ENCODE measurements around the gene SPATS2.
"Not testable (repeated sequence)": the region's sequence is repeated elsewhere in the genome, so short reads cannot be mapped to it uniquely, and the experiment has no call there.

The SPATS2 gene

GRCh38 chr12:49403971-49404450 is 36.7 kb downstream of the SPATS2 start:
- in situ Hi-C loops (cut with MboI; ENCODE audit: low sequenced_read_pairs) = no loop called here

GRCh38 chr12:49404956-49405355 is 37.7 kb downstream of the SPATS2 start:
- in situ Hi-C loops (cut with MboI; ENCODE audit: low sequenced_read_pairs) = no loop called here

DNA sequence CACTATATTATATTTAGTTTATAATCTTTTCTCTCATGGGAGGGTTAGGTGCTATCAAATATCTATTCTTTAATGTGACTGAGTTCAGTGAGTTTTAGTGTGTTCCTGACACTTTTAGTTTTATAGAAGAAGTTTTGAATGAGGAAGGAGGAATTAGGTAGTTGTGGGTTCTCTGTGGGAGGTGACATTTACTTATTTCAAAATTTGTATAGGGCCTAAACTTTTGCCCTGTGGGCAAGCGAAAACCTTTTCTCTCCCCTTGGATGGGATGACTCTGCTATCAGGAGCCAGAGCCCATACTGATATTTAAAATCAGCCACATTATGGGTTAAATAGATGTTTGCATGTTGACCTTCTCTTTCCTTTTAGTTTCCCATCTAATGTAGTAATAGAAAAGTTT is 43.6 kb downstream of the SPATS2 start:
- in situ Hi-C loops (cut with MboI; ENCODE audit: low sequenced_read_pairs) = no loop called here

DNA sequence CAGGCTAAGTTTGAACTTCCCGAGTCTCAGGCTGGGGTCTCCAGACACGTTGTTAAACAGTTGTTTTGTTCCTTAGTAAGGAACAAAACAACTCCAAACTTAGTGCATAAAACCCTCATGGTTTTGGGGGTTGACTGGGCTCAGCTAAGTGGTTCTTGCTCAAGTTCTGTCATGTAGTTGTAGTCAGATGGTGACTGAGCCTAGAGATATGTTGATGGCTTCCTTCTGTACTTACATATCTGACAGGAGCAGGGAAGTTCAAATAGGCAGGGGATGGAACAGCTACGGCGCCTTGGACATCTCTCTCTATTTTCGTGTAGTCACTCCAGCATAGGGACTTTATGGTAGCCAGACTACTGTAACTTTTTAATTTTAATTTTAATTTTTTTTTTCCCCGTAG is 45.7 kb downstream of the SPATS2 start:
- in situ Hi-C loops (cut with MboI; ENCODE audit: low sequenced_read_pairs) = no loop called here

DNA sequence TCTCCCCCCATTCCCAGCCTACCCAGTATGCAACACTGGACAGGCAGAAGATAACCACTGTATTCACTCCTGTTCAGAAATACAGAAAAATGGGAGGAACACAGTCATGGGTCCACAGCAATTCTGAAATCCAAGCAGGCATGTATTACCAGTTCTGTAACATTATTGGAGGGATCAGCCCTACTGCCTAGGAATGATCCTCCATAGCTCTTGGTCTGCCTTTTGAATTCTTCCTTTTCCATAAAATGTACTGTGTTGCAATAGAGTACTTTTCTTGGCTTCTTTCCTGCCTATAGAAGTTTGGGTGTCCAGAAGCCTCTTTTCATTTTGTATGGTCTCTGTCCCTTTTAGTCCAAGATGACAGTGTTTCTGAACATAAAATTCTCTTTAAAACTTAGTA is 46.5 kb downstream of the SPATS2 start:
- in situ Hi-C loops (cut with MboI; ENCODE audit: low sequenced_read_pairs) = no loop called here

GRCh38 chr12:49414364-49414763 is 47.1 kb downstream of the SPATS2 start:
- in situ Hi-C loops (cut with MboI; ENCODE audit: low sequenced_read_pairs) = no loop called here

- in situ Hi-C loops (cut with MboI; ENCODE audit: low sequenced_read_pairs) = no loop called here
Measured at GRCh38 chr12:49415521-49415970, 48.3 kb downstream of the SPATS2 start.

GRCh38 chr12:49416892-49417291 is 49.6 kb downstream of the SPATS2 start:
- in situ Hi-C loops (cut with MboI; ENCODE audit: low sequenced_read_pairs) = no loop called here

DNA sequence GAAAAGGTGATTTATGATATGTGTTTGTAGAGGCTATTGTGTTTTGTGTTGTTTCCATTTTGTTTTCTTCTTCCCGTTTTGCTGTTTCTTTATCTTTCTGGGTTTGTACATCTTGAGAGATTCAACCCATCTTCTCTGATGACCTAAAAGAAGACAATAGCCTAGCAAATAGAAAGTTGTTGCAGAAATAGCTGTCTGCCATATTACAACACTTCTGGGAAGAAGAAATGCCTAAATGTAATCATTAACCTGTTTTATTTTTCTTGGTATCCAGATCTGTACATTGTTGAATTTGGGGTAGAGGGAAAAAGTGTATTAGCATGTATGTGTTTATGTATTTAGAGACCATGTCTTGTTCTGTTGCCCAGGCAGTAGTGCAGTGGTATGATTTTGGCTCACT is 50.3 kb downstream of the SPATS2 start:
- in situ Hi-C loops (cut with MboI; ENCODE audit: low sequenced_read_pairs) = no loop called here

GRCh38 chr12:49420556-49420955 is 53.3 kb downstream of the SPATS2 start:
- in situ Hi-C loops (cut with MboI; ENCODE audit: low sequenced_read_pairs) = no loop called here

- in situ Hi-C loops (cut with MboI; ENCODE audit: low sequenced_read_pairs) = no loop called here
Measured at GRCh38 chr12:49422114-49422513, 54.9 kb downstream of the SPATS2 start.

GRCh38 chr12:49428793-49429192 is 61.5 kb downstream of the SPATS2 start:
- in situ Hi-C loops (cut with MboI; ENCODE audit: low sequenced_read_pairs) = no loop called here

DNA sequence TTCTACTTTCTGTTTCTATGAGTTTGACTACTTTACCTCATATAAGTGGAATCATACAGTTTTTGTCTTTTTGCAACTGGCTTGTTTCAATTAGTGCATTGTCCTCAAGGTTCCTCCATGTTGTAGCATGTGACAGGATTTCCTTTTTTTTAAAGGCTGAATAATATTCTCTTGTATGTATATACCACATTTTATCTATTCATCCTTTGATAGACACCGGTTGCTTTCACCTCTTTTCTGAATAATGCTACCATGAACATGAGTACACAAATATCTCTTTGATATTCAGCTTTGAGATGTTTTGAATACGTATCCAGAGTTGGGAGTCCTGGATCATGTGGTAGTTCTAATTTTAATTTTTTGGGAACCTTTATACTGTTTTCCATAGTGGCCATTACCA is 65.4 kb downstream of the SPATS2 start:
- in situ Hi-C loops (cut with MboI; ENCODE audit: low sequenced_read_pairs) = no loop called here

GRCh38 chr12:49436799-49437198 is 69.5 kb downstream of the SPATS2 start:
- in situ Hi-C loops (cut with MboI; ENCODE audit: low sequenced_read_pairs) = not testable (repeated sequence)

- in situ Hi-C loops (cut with MboI; ENCODE audit: low sequenced_read_pairs) = no loop called here
Measured at GRCh38 chr12:49439042-49439441, 71.8 kb downstream of the SPATS2 start.

- in situ Hi-C loops (cut with MboI; ENCODE audit: low sequenced_read_pairs) = no loop called here
Measured at GRCh38 chr12:49440035-49440434, 72.8 kb downstream of the SPATS2 start.

GRCh38 chr12:49442915-49443314 is 75.7 kb downstream of the SPATS2 start:
- in situ Hi-C loops (cut with MboI; ENCODE audit: low sequenced_read_pairs) = no loop called here

- in situ Hi-C loops (cut with MboI; ENCODE audit: low sequenced_read_pairs) = no loop called here
Measured at GRCh38 chr12:49446571-49446970, 79.3 kb downstream of the SPATS2 start.

- in situ Hi-C loops (cut with MboI; ENCODE audit: low sequenced_read_pairs) = no loop called here
Measured at GRCh38 chr12:49448858-49449257, 81.6 kb downstream of the SPATS2 start.

DNA sequence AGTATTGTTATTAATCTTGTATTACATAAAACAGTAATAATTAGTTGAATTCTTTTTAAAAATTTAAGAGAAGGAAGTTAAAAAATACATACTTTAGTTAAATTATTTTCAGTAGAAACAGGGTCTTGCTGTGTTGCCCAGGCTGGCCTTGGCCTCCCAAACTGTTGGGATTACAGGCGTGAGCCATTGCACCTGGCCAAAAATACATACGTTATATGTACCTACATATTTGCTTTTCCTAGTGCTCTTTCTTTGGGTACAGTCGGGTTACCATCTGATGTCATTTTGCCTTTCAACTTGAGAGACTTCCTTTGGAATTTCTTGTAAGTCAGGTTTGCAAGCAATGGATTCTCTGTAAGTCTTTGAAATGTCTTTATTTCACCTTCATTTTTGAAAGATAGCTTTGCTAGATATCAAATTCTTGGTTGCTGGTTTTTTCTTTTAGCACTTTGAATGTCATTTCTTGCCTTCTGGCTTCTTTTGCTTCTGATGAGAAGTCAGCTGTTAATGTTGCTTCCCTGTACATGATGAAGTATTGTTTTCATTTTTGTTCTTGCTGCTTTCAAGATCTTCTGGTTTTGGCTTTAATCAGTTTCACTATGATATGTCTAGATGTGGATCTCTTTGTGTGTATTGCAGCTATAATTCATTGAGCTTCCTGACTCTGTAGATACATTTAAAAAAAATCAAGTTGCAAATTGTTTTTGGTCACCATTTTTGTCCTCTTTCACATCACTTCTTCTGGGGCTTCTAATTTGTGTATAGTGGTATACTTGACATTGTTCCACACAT is 84.4 kb downstream of the SPATS2 start:
- in situ Hi-C loops (cut with MboI; ENCODE audit: low sequenced_read_pairs) = no loop called here

- in situ Hi-C loops (cut with MboI; ENCODE audit: low sequenced_read_pairs) = no loop called here
Measured at GRCh38 chr12:49455501-49455900, 88.2 kb downstream of the SPATS2 start.

GRCh38 chr12:49456131-49456679 is 88.9 kb downstream of the SPATS2 start:
- in situ Hi-C loops (cut with MboI; ENCODE audit: low sequenced_read_pairs) = no loop called here
